Calu3 (cell line): Measurements from ENCODE around the gene PLK3. TPM values are rescaled to one million over a fixed set of nuclear protein-coding genes. Genes with fewer than 3 reads are reported as not detected.
"Not testable (repeated sequence)": the region's sequence is repeated elsewhere in the genome, so short reads cannot be mapped to it uniquely, and the experiment has no call there.

Experiments
- BruUV-seq: library from RNA; stranded (reverse); fragments of 400-500 nt; replicated peaks from 2 replicates; lab custom pipeline; 2021; lab: Mats Ljungman, UMichigan
- CTCF ChIA-PET: fragments of 300-600 bp; sonication (Branson Sonifier 250); formaldehyde crosslinking; loops from one replicate; lab custom pipeline; 2022; ENCODE audit warnings: antibody characterized with exemption; lab: Charles Lee
- DNase-seq: peaks from one replicate; pipeline ENCODE4 v3.0.0; 2022
- H3K27ac Mint-ChIP-seq: one replicate; pipeline ENCODE4 v1.8.0; 2022; ENCODE audit warnings: mixed read lengths; ENCODE audit not compliant: unreplicated experiment
- H3K27me3 Mint-ChIP-seq: one replicate; pipeline ENCODE4 v1.8.0; 2022; ENCODE audit warnings: mixed read lengths; ENCODE audit not compliant: unreplicated experiment
- H3K36me3 Mint-ChIP-seq: one replicate; pipeline ENCODE4 v1.8.0; 2022; ENCODE audit warnings: mild to moderate bottlenecking, moderate library complexity, mixed read lengths; ENCODE audit not compliant: insufficient read depth, unreplicated experiment
- H3K4me1 Mint-ChIP-seq: one replicate; pipeline ENCODE4 v1.8.0; 2022; ENCODE audit warnings: mild to moderate bottlenecking, low read depth, mixed read lengths; ENCODE audit not compliant: unreplicated experiment
- H3K4me3 Mint-ChIP-seq: one replicate; pipeline ENCODE4 v1.8.0; 2022; ENCODE audit warnings: mild to moderate bottlenecking, low read depth, moderate library complexity, mixed read lengths; ENCODE audit not compliant: unreplicated experiment
- H3K9me3 Mint-ChIP-seq: one replicate; pipeline ENCODE4 v1.8.0; 2022; ENCODE audit warnings: low read depth, mixed read lengths; ENCODE audit not compliant: unreplicated experiment
- CTCF ChIP-seq: fragments of 200-600 bp; IDR thresholded peaks from one replicate; pipeline ENCODE4 v1.8.0; 2022; ENCODE audit warnings: antibody characterized with exemption; ENCODE audit not compliant: unreplicated experiment
- intact Hi-C: fragments of 100-400 bp; cut with micrococcal nuclease; formaldehyde crosslinking; loops from one replicate; pipeline ENCODE4 v1.10.0; 2022; ENCODE audit not compliant: unreplicated experiment
- total RNA-seq: library from RNA; stranded (reverse); gene quantifications from 2 replicates; pipeline ENCODE4 v1.2.3, GENCODE V29; 2022

Gene PLK3
- total RNA-seq, 1 experiment from 2014 or later = 15.6 TPM

- no peak for TF ChIP-seq CTCF
- Mint-ChIP-seq H3K27me3 (no peaks in the 10 kb centered on the region), H3K27ac (peak within 1 kb of the TSS; percentile 97), H3K36me3 (peaks cover 57% of the 10 kb centered on the region), H3K9me3 (no peaks in the 10 kb centered on the region), H3K4me1 (peaks cover 36% of the 10 kb centered on the region), H3K4me3 (peak within 1 kb of the TSS; percentile 51)
- peak; percentile 66 for DNase-seq
- CTCF ChIA-PET = interaction anchor here (1.2 to 1.6 kb wide), 3 partner anchors 8 to 40 kb away, joined by 3 to 10 read pairs (median 4); partner anchors contain the start of gene PLK3
- intact Hi-C loops = no loop called here
- BruUV-seq = no TSS peak
Measured at GRCh38 chr1:44808063-44808937, 8.1 kb downstream of the PLK3 start, which contains the start of gene BTBD19. Gene BTBD19, plus strand, starts transcription at chr1:44808523. Its CDS starts 298 bp downstream, at chr1:44808821.

GRCh38 chr1:44808938-44809917 lies 9.1 kb downstream of the PLK3 start:
- CTCF ChIA-PET = interaction anchor here (1.5 to 1.6 kb wide), 2 partner anchors 9 to 10 kb away, joined by 4 to 10 read pairs; partner anchors contain the start of gene PLK3
- Mint-ChIP-seq H3K27ac (peak overlapping the region; percentile 97), H3K36me3 (peaks cover 56% of the 10 kb centered on the region), H3K4me1 (peaks cover 30% of the 10 kb centered on the region), H3K9me3 (no peaks in the 10 kb centered on the region), H3K27me3 (no peaks in the 10 kb centered on the region), H3K4me3 (peak overlapping the region; percentile 51)
- TF ChIP-seq CTCF = no peak
- BruUV-seq = no TSS peak
- DNase-seq = no peak
- intact Hi-C loops = no loop called here

- Mint-ChIP-seq H3K9me3 (no peaks in the 10 kb centered on the region), H3K27me3 (no peaks in the 10 kb centered on the region), H3K36me3 (peaks cover 48% of the 10 kb centered on the region), H3K27ac (peak overlapping the region; percentile 18), H3K4me1 (peaks cover 38% of the 10 kb centered on the region), H3K4me3 (no peak overlapping the region)
- TF ChIP-seq CTCF = no peak
- DNase-seq = peak; percentile 55
- intact Hi-C loops = no loop called here
- no TSS peak for BruUV-seq
- CTCF ChIA-PET = no interaction called here
Measured at GRCh38 chr1:44810101-44810761, 10.1 kb downstream of the PLK3 start.

GRCh38 chr1:44810762-44811105 lies 10.6 kb downstream of the PLK3 start:
- BruUV-seq, H3K27me3 Mint-ChIP-seq, H3K9me3 Mint-ChIP-seq, DNase-seq, intact Hi-C loops, H3K27ac Mint-ChIP-seq, CTCF ChIA-PET, H3K4me3 Mint-ChIP-seq: not testable (repeated sequence)
- Mint-ChIP-seq H3K36me3 (peaks cover 43% of the 10 kb centered on the region), H3K4me1 (peaks cover 42% of the 10 kb centered on the region)
